Stimulated activated memory B cell treated with anti-CD40 and anti-IgM and Interleukin-4, amounts not matched to agents 10 μg/mL and 1 μg/mL and 100 μg/mL, for 72 hours (primary cell): ENCODE results near the gene CCND1.
A peak's percentile ranks its signal among the peaks of the same experiment; 100 is the strongest.
"Not testable (repeated sequence)": the region's sequence is repeated elsewhere in the genome, so short reads cannot be mapped to it uniquely, and the experiment has no call there.

Source experiments
- ATAC-seq: fragments of 150-1000 bp; cut with Tn5 transposase; 2 replicates; pipeline ENCODE4 v1.10.0; 2021
- H3K27ac Mint-ChIP-seq: one replicate; pipeline ENCODE4 v1.8.0; 2022; ENCODE audit warnings: mild to moderate bottlenecking, mixed read lengths
- H3K27me3 Mint-ChIP-seq: one replicate; pipeline ENCODE4 v1.8.0; 2022; ENCODE audit warnings: mixed read lengths
- H3K36me3 Mint-ChIP-seq: one replicate; pipeline ENCODE4 v1.8.0; 2022; ENCODE audit warnings: mixed read lengths
- H3K4me1 Mint-ChIP-seq: one replicate; pipeline ENCODE4 v1.8.0; 2022; ENCODE audit warnings: mixed read lengths
- H3K4me3 Mint-ChIP-seq: one replicate; pipeline ENCODE4 v1.8.0; 2022; ENCODE audit warnings: mild to moderate bottlenecking, moderate library complexity, mixed read lengths
- H3K9me3 Mint-ChIP-seq: one replicate; pipeline ENCODE4 v1.8.0; 2022; ENCODE audit warnings: mixed read lengths

The CCND1 gene

GRCh38 chr11:69674267-69674885 is 33.4 kb downstream of the CCND1 start:
- ATAC-seq: no peak
- Mint-ChIP-seq H3K36me3 (peaks cover 24% of the 10 kb centered on the region), H3K27ac (peak overlapping the region; percentile 94), H3K4me3 (peak overlapping the region; percentile 99), H3K4me1 (peaks cover 45% of the 10 kb centered on the region), H3K27me3 (no peaks in the 10 kb centered on the region), H3K9me3 (no peaks in the 10 kb centered on the region)

DNA sequence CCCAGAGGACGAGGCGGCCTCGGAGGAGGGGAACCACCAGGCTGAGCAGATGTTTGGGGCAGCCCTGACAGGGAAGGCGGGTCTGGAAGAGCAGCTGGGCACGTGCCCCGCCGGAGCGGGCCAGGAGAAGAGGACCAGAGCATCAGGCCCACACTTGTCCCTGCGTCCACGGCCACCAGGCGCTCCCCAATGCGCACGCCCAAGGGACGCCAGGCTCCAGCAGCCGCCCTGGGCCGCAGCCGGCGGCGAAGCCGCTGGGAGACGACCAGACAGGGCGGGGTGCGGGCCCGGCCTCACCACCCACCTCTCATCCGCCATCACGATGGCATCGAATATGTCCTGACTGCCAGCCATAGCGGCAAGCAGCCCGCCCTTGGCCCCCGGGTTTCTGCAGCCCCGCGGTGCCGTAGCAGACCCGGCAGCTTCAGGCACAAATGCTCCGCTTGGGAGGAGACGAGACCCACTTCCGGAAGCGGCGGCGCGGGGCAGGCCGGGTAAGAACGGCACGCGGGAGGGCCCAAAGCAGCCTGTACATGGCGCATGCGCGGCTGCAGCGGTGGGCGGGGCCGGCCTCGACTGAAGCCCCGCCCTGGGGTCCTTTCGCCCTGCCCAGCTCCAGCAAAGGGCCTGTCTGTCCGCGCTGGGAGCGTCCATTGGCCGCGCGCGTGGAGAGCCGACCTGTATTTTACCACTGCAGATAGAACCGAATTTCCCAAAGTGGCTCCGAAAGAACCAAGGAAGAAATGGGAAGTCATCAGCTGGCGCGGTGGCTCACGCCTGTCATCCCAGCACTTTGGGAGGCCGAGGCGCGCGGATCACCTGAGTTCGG is 34.1 kb downstream of the CCND1 start, which contains the start of gene LTO1:
TSS of gene LTO1 (minus strand) at position 468 of the 829 bp plus-strand sequence. CDS start at position 354, 114 bp downstream.
- Mint-ChIP-seq H3K9me3 (no peaks in the 10 kb centered on the region), H3K27ac (peak within 1 kb of the TSS; percentile 94), H3K36me3 (peaks cover 23% of the 10 kb centered on the region), H3K4me1 (peaks cover 44% of the 10 kb centered on the region), H3K27me3 (no peaks in the 10 kb centered on the region), H3K4me3 (peak within 1 kb of the TSS; percentile 99)
- ATAC-seq: peak; percentile 98

DNA sequence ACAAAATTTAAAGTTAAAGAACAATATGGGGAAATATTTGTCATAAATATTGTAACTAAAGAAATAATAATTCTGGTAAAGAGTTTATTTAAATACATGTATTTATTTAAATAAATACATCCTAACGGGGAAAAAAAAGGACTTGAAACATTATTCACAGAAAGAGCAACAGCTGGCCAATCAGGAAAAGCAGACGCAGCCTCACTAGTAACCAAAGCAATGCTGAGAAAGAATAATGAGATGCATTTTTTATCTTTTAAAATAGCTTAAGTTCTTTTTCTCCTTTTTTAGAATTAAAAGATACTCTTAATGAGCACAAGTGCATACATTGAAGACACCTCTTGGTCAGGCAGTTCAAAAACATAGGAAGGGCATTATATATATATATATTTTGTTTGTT is 36.8 kb downstream of the CCND1 start:
- ATAC-seq: no peak
- H3K27me3 Mint-ChIP-seq: no peaks in the 10 kb centered on the region
- H3K9me3 Mint-ChIP-seq: no peaks in the 10 kb centered on the region
- peaks cover 7% of the 10 kb centered on the region for H3K36me3 Mint-ChIP-seq
- no peak overlapping the region for H3K27ac Mint-ChIP-seq
- H3K4me3 Mint-ChIP-seq: no peak overlapping the region
- peaks cover 29% of the 10 kb centered on the region for H3K4me1 Mint-ChIP-seq

DNA sequence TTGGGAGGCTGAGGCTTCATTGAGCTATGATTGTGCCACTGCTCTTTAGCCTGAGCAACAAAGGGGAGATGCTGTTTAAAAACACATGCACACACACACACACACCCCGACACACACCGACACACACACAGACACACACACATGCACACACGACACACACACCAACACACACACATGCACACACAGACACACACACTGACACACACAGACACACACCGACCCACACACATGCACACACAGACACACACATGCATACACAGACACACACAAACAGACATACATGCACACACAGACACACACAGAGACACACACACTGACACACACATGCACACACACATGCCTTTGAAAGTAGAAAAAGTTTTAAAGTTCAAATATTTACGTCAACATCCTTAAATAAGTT is 39.7 kb downstream of the CCND1 start:
- H3K27ac Mint-ChIP-seq: no peak overlapping the region
- ATAC-seq: no peak

GRCh38 chr11:69682221-69682620 is 41.3 kb downstream of the CCND1 start:
- peaks cover 22% of the 10 kb centered on the region for H3K27me3 Mint-ChIP-seq
- H3K36me3 Mint-ChIP-seq: no peaks in the 10 kb centered on the region
- H3K27ac Mint-ChIP-seq: no peak overlapping the region
- no peaks in the 10 kb centered on the region for H3K9me3 Mint-ChIP-seq
- peaks cover 10% of the 10 kb centered on the region for H3K4me1 Mint-ChIP-seq
- no peak for ATAC-seq
- no peak overlapping the region for H3K4me3 Mint-ChIP-seq

More for the DNA sequence above, 39.7 kb downstream of the CCND1 start:
- Mint-ChIP-seq H3K9me3 (no peaks in the 10 kb centered on the region), H3K4me3 (no peak overlapping the region), H3K4me1 (peaks cover 6% of the 10 kb centered on the region), H3K27me3 (peaks cover 6% of the 10 kb centered on the region), H3K36me3 (no peaks in the 10 kb centered on the region)

GRCh38 chr11:69682681-69683326 is 41.8 kb downstream of the CCND1 start:
- no peaks in the 10 kb centered on the region for H3K36me3 Mint-ChIP-seq
- peaks cover 23% of the 10 kb centered on the region for H3K27me3 Mint-ChIP-seq
- peaks cover 10% of the 10 kb centered on the region for H3K4me1 Mint-ChIP-seq
- no peak for ATAC-seq
- H3K4me3 Mint-ChIP-seq: no peak overlapping the region
- H3K27ac Mint-ChIP-seq: no peak overlapping the region
- H3K9me3 Mint-ChIP-seq: no peaks in the 10 kb centered on the region

DNA sequence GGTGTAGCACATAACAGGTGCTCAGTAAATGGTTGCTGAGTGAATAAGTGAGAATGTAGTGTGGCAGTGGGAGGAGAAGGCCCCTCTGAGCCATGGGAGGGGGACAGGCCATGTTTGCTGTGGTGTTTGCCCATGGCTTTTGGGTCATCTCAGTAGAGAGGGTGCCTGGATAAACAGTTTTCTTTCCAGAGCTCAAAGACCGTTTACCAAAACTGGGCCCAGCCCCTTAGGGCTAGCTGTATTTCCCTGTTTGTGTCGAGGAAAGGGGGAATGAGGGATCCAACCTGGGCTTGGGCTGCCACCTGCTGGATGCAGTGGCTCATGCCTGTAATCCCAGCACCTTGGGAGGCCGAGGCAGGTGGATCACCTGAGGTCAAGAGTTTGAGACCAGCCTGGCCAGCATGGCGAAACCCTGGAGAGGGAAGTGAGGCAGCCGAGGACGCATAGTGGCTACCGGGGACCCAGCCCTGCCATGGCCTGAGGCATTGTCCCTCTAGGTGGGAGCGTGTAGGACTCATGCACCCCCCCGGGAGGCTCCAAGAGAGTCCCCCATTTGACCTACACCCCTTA is 42.9 kb downstream of the CCND1 start:
- H3K36me3 Mint-ChIP-seq: no peaks in the 10 kb centered on the region
- no peak for ATAC-seq

GRCh38 chr11:69684651-69685050 is 43.7 kb downstream of the CCND1 start:
- no peak overlapping the region for H3K4me3 Mint-ChIP-seq
- H3K27me3 Mint-ChIP-seq: peaks cover 39% of the 10 kb centered on the region
- H3K9me3 Mint-ChIP-seq: no peaks in the 10 kb centered on the region
- no peaks in the 10 kb centered on the region for H3K36me3 Mint-ChIP-seq
- no peak overlapping the region for H3K27ac Mint-ChIP-seq
- no peak for ATAC-seq
- peaks cover 10% of the 10 kb centered on the region for H3K4me1 Mint-ChIP-seq

More for the DNA sequence above, 42.9 kb downstream of the CCND1 start:
- Mint-ChIP-seq H3K4me3 (no peak overlapping the region), H3K27me3 (peaks cover 31% of the 10 kb centered on the region), H3K9me3 (no peaks in the 10 kb centered on the region), H3K27ac (no peak overlapping the region), H3K4me1 (peaks cover 10% of the 10 kb centered on the region)

DNA sequence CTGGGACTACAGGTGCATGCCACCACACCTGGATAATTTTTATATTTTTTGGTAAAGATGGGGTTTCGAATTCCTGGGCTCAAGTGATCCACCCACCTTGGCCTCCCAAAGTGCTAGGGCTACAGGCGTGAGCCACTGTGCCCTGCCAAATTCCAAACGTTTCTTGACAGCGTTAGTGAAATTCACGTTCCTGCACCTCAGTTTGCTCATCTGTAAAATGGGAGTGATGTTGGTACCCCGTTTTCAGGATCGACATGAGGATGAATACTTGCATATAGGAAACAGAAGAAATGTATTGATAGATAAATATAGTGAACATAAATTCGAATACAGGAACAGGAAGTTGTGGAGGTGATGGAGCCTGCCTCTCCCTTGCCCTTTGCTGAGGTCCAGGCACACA is 44.4 kb downstream of the CCND1 start:
- H3K4me1 Mint-ChIP-seq: peaks cover 10% of the 10 kb centered on the region
- no peak for ATAC-seq
- H3K27ac Mint-ChIP-seq: no peak overlapping the region
- H3K27me3 Mint-ChIP-seq: peaks cover 46% of the 10 kb centered on the region
- H3K4me3 Mint-ChIP-seq: no peak overlapping the region
- H3K36me3 Mint-ChIP-seq: peaks cover under 1% of the 10 kb centered on the region
- no peaks in the 10 kb centered on the region for H3K9me3 Mint-ChIP-seq

GRCh38 chr11:69686452-69686851 is 45.5 kb downstream of the CCND1 start:
- no peak overlapping the region for H3K27ac Mint-ChIP-seq
- peaks cover 10% of the 10 kb centered on the region for H3K4me1 Mint-ChIP-seq
- H3K36me3 Mint-ChIP-seq: peaks cover 5% of the 10 kb centered on the region
- peaks cover 4% of the 10 kb centered on the region for H3K9me3 Mint-ChIP-seq
- peaks cover 57% of the 10 kb centered on the region for H3K27me3 Mint-ChIP-seq
- no peak for ATAC-seq
- H3K4me3 Mint-ChIP-seq: no peak overlapping the region

DNA sequence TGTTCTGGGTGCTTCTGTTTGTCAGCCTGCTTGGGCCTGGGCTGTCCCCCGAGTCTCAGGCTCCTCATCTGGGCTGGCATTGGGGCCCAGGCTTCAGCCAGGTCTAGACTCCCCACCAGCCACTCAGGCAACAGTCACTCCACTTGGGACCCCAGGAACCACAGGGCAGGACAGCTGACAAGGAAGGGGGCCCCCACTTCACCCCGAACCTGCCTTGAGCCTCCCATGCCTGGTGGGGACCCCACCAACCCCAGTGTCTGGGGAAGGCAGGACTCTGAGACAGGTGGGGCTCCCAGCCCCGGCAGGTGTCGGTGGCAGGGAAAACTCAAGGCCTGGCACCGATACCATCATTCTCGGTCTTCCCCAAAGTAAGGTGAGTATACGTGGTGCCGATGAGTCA is 45.9 kb downstream of the CCND1 start:
- no peak overlapping the region for H3K27ac Mint-ChIP-seq
- no peak for ATAC-seq
- H3K4me1 Mint-ChIP-seq: peaks cover 10% of the 10 kb centered on the region
- peaks cover 5% of the 10 kb centered on the region for H3K36me3 Mint-ChIP-seq
- no peak overlapping the region for H3K4me3 Mint-ChIP-seq
- peaks cover 61% of the 10 kb centered on the region for H3K27me3 Mint-ChIP-seq
- H3K9me3 Mint-ChIP-seq: peaks cover 4% of the 10 kb centered on the region

GRCh38 chr11:69687969-69688771 is 47.2 kb downstream of the CCND1 start:
- not testable (repeated sequence) for H3K9me3 Mint-ChIP-seq, ATAC-seq
- peaks cover 10% of the 10 kb centered on the region for H3K4me1 Mint-ChIP-seq

GRCh38 chr11:69689484-69690319 is 48.7 kb downstream of the CCND1 start:
- Mint-ChIP-seq H3K27ac (no peak overlapping the region), H3K27me3 (peaks cover 84% of the 10 kb centered on the region), H3K36me3 (peaks cover 5% of the 10 kb centered on the region)

More at GRCh38 chr11:69687969-69688771, 47.2 kb downstream of the CCND1 start:
- peaks cover 74% of the 10 kb centered on the region for H3K27me3 Mint-ChIP-seq
- not testable (repeated sequence) for H3K27ac Mint-ChIP-seq, H3K4me3 Mint-ChIP-seq, H3K36me3 Mint-ChIP-seq

DNA sequence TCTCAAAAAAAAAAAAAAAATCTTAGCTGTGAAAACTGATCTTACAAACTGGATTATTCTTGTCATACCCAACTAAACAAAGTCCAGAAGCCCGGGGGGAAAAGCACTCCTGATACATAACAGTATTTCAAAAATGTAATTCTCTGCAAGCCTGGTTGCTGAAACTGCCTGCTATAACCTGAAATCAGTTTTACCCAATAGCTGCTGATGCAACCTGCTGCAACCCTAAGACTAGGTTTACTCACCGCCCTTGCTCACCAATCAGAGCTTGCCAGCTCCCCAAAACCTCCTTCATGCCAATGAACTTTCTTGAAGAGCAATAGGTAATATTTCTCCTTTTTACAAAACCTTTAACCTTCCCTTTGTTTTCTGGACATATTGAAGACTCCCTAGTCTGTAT is 50.5 kb downstream of the CCND1 start:
- Mint-ChIP-seq H3K4me1 (no peaks in the 10 kb centered on the region), H3K27me3 (peaks cover 88% of the 10 kb centered on the region), H3K27ac (no peak overlapping the region), H3K9me3 (peaks cover 7% of the 10 kb centered on the region), H3K36me3 (peaks cover 5% of the 10 kb centered on the region), H3K4me3 (no peak overlapping the region)
- ATAC-seq: no peak

More at GRCh38 chr11:69689484-69690319, 48.7 kb downstream of the CCND1 start:
- H3K4me1 Mint-ChIP-seq: peaks cover 10% of the 10 kb centered on the region
- no peak overlapping the region for H3K4me3 Mint-ChIP-seq
- peaks cover 7% of the 10 kb centered on the region for H3K9me3 Mint-ChIP-seq
- no peak for ATAC-seq
